HUES64 (cell line): ENCODE measurements around the gene SLC38A8.

Experiments used
- H3K27ac ChIP-seq: 2 replicates; pipeline ENCODE4 v1.7.0; 2013; ENCODE audit warnings: low read depth, low read length, inconsistent platforms
- H3K27me3 ChIP-seq: 2 replicates; pipeline ENCODE4 v1.6.1; 2013; ENCODE audit warnings: mild to moderate bottlenecking, low read length; ENCODE audit not compliant: insufficient read depth
- H3K36me3 ChIP-seq: 2 replicates; pipeline ENCODE4 v1.6.1; 2013; ENCODE audit warnings: mild to moderate bottlenecking, low read length; ENCODE audit not compliant: insufficient read depth
- H3K4me1 ChIP-seq: 2 replicates; pipeline ENCODE4 v1.6.1; 2013; ENCODE audit warnings: mild to moderate bottlenecking, low read length, moderate library complexity; ENCODE audit not compliant: insufficient read depth
- H3K4me3 ChIP-seq: 2 replicates; pipeline ENCODE4 v1.5.1; 2013; ENCODE audit warnings: mild to moderate bottlenecking, low read length, moderate library complexity
- H3K9ac ChIP-seq: 2 replicates; pipeline ENCODE4 v1.6.1; 2013; ENCODE audit warnings: mild to moderate bottlenecking, low read depth, low read length
- H3K9me3 ChIP-seq: 2 replicates; pipeline ENCODE4 v1.6.1; 2013; ENCODE audit warnings: low read depth, low read length; ENCODE audit not compliant: insufficient read depth
- WGBS: fragments of 150-250, 120-280 bp; methylation state at CpG from one replicate; pipeline ENCODE4 v1.1.7; 2013; ENCODE audit warnings: missing lambda C conversion rate; 5-methylcytosine and 5-hydroxymethylcytosine counted together

Gene SLC38A8

GRCh38 chr16:84009282-84009681, 33.3 kb downstream of the SLC38A8 start:
- WGBS: 95% methylated on average over 6 of the region's 6 CpGs
- Histone ChIP-seq H3K4me3 (no peak overlapping the region), H3K9me3 (no peaks in the 10 kb centered on the region), H3K27me3 (no peaks in the 10 kb centered on the region), H3K4me1 (no peaks in the 10 kb centered on the region), H3K9ac (no peak overlapping the region), H3K36me3 (no peaks in the 10 kb centered on the region), H3K27ac (no peak overlapping the region)

GRCh38 chr16:84007965-84008364, 34.6 kb downstream of the SLC38A8 start:
- H3K27me3 ChIP-seq: no peaks in the 10 kb centered on the region
- no peaks in the 10 kb centered on the region for H3K36me3 ChIP-seq
- no peak overlapping the region for H3K27ac ChIP-seq
- 94% methylated on average over 7 of the region's 8 CpGs for WGBS
- no peak overlapping the region for H3K9ac ChIP-seq
- H3K4me1 ChIP-seq: no peaks in the 10 kb centered on the region
- H3K9me3 ChIP-seq: no peaks in the 10 kb centered on the region
- H3K4me3 ChIP-seq: no peak overlapping the region

GRCh38 chr16:84007520-84007919, 35.1 kb downstream of the SLC38A8 start:
- Histone ChIP-seq H3K9ac (no peak overlapping the region), H3K9me3 (no peaks in the 10 kb centered on the region), H3K4me1 (no peaks in the 10 kb centered on the region), H3K36me3 (no peaks in the 10 kb centered on the region), H3K27me3 (no peaks in the 10 kb centered on the region), H3K27ac (no peak overlapping the region), H3K4me3 (no peak overlapping the region)
- WGBS: 86% methylated on average over 4 of the region's 4 CpGs

GRCh38 chr16:84005391-84005790, 37.2 kb downstream of the SLC38A8 start:
- 87% methylated on average over 5 of the region's 5 CpGs for WGBS
- H3K27me3 ChIP-seq: no peaks in the 10 kb centered on the region
- H3K27ac ChIP-seq: no peak overlapping the region

GRCh38 chr16:84004442-84004841, 38.2 kb downstream of the SLC38A8 start:
- H3K9ac ChIP-seq: no peak overlapping the region
- H3K4me1 ChIP-seq: no peaks in the 10 kb centered on the region
- H3K27ac ChIP-seq: no peak overlapping the region
- WGBS: 93% methylated on average over 7 of the region's 7 CpGs
- no peaks in the 10 kb centered on the region for H3K36me3 ChIP-seq
- H3K4me3 ChIP-seq: no peak overlapping the region
- H3K9me3 ChIP-seq: no peaks in the 10 kb centered on the region
- H3K27me3 ChIP-seq: no peaks in the 10 kb centered on the region

More at GRCh38 chr16:84005391-84005790, 37.2 kb downstream of the SLC38A8 start:
- Histone ChIP-seq H3K9me3 (no peaks in the 10 kb centered on the region), H3K4me3 (no peak overlapping the region), H3K9ac (no peak overlapping the region), H3K36me3 (no peaks in the 10 kb centered on the region), H3K4me1 (no peaks in the 10 kb centered on the region)

- Histone ChIP-seq H3K27ac (no peak overlapping the region), H3K27me3 (no peaks in the 10 kb centered on the region), H3K4me3 (no peak overlapping the region), H3K36me3 (no peaks in the 10 kb centered on the region), H3K4me1 (no peaks in the 10 kb centered on the region), H3K9ac (no peak overlapping the region), H3K9me3 (no peaks in the 10 kb centered on the region)
- 91% methylated on average over 12 of the region's 12 CpGs for WGBS
Observed at GRCh38 chr16:84003038-84003437, 39.6 kb downstream of the SLC38A8 start.

- H3K4me1 ChIP-seq: no peaks in the 10 kb centered on the region
- WGBS: 96% methylated on average over 7 of the region's 7 CpGs
- no peaks in the 10 kb centered on the region for H3K36me3 ChIP-seq
- H3K4me3 ChIP-seq: no peak overlapping the region
- H3K9me3 ChIP-seq: no peaks in the 10 kb centered on the region
- H3K27me3 ChIP-seq: no peaks in the 10 kb centered on the region
- H3K9ac ChIP-seq: no peak overlapping the region
- H3K27ac ChIP-seq: no peak overlapping the region
Observed at GRCh38 chr16:84001726-84002125, 40.9 kb downstream of the SLC38A8 start.

- WGBS: 70% methylated on average over 13 of the region's 13 CpGs
- H3K36me3 ChIP-seq: no peaks in the 10 kb centered on the region
Observed at GRCh38 chr16:84000989-84001642, 41.5 kb downstream of the SLC38A8 start.

GRCh38 chr16:83998091-83998490, 44.5 kb downstream of the SLC38A8 start:
- Histone ChIP-seq H3K4me3 (no peak overlapping the region), H3K9ac (no peak overlapping the region), H3K27me3 (no peaks in the 10 kb centered on the region), H3K9me3 (no peaks in the 10 kb centered on the region), H3K4me1 (no peaks in the 10 kb centered on the region), H3K27ac (no peak overlapping the region), H3K36me3 (no peaks in the 10 kb centered on the region)
- WGBS: 87% methylated on average over 13 of the region's 13 CpGs

More at GRCh38 chr16:84000989-84001642, 41.5 kb downstream of the SLC38A8 start:
- Histone ChIP-seq H3K27me3 (no peaks in the 10 kb centered on the region), H3K9ac (no peak overlapping the region), H3K4me3 (no peak overlapping the region), H3K4me1 (no peaks in the 10 kb centered on the region), H3K9me3 (no peaks in the 10 kb centered on the region), H3K27ac (no peak overlapping the region)

GRCh38 chr16:83996481-83997252, 45.9 kb downstream of the SLC38A8 start:
- no peaks in the 10 kb centered on the region for H3K27me3 ChIP-seq
- no peak overlapping the region for H3K4me3 ChIP-seq
- no peaks in the 10 kb centered on the region for H3K4me1 ChIP-seq
- H3K27ac ChIP-seq: no peak overlapping the region
- H3K9ac ChIP-seq: no peak overlapping the region
- no peaks in the 10 kb centered on the region for H3K36me3 ChIP-seq
- 89% methylated on average over 15 of the region's 15 CpGs for WGBS
- H3K9me3 ChIP-seq: no peaks in the 10 kb centered on the region

GRCh38 chr16:83995754-83996153, 46.8 kb downstream of the SLC38A8 start:
- no peaks in the 10 kb centered on the region for H3K27me3 ChIP-seq
- no peak overlapping the region for H3K27ac ChIP-seq
- 59% methylated on average over 21 of the region's 21 CpGs for WGBS
- H3K9me3 ChIP-seq: no peaks in the 10 kb centered on the region
- H3K36me3 ChIP-seq: no peaks in the 10 kb centered on the region
- H3K4me1 ChIP-seq: no peaks in the 10 kb centered on the region
- no peak overlapping the region for H3K4me3 ChIP-seq
- H3K9ac ChIP-seq: no peak overlapping the region
